Liver (tissue), 9 donors: ENCODE data around the gene S1PR1. TPM values are rescaled to one million over a fixed set of nuclear protein-coding genes. Genes with fewer than 3 reads are reported as not detected.
"Not testable (repeated sequence)": the region's sequence is repeated elsewhere in the genome, so short reads cannot be mapped to it uniquely, and the experiment has no call there.

Experiments
- DNase-seq: peaks from one replicate; pipeline ENCODE4 v3.0.0-alpha.2; 2017; ENCODE audit warnings: low spot score
- H3K27ac ChIP-seq, 2 donors: one replicate each; pipeline ENCODE4 v1.7.0; 2013; ENCODE audit warnings: inconsistent platforms in 2 of 2, low read length in 2 of 2, control low read depth in 1 of 2, low read depth in 1 of 2, mild to moderate bottlenecking in 1 of 2
- H3K27me3 ChIP-seq, 4 donors: one replicate each; pipeline versions ENCODE4 v1.6.1 to v1.7.0; 2013; ENCODE audit warnings: low read length in 3 of 4, inconsistent platforms in 1 of 4, mild to moderate bottlenecking in 1 of 4, moderate library complexity in 1 of 4; ENCODE audit not compliant: control insufficient read depth in 4 of 4, insufficient read depth in 4 of 4
- H3K36me3 ChIP-seq, 4 donors: one replicate each; pipeline versions ENCODE4 v1.6.1 to v1.7.0; 2013; ENCODE audit warnings: low read length in 3 of 4, mild to moderate bottlenecking in 3 of 4, low read depth in 1 of 4, moderate library complexity in 1 of 4; ENCODE audit not compliant: control insufficient read depth in 4 of 4, insufficient read depth in 3 of 4
- H3K4me1 ChIP-seq, 4 donors: one replicate each; pipeline versions ENCODE4 v1.6.1 to v1.7.0; 2013; ENCODE audit warnings: low read length in 3 of 4, mild to moderate bottlenecking in 3 of 4, moderate library complexity in 1 of 4; ENCODE audit not compliant: control insufficient read depth in 4 of 4, insufficient read depth in 4 of 4
- H3K4me3 ChIP-seq, 3 donors: one replicate each; pipeline versions ENCODE4 v1.6.1 to v1.7.0; 2013; ENCODE audit warnings: low read length in 3 of 3, control low read depth in 1 of 3, low read depth in 1 of 3, mild to moderate bottlenecking in 1 of 3
- H3K9ac ChIP-seq, 2 donors: one replicate each; pipeline ENCODE4 v1.7.0; 2013; ENCODE audit warnings: low read length in 2 of 2, mild to moderate bottlenecking in 2 of 2, moderate library complexity in 2 of 2, control low read depth in 1 of 2, low read depth in 1 of 2
- H3K9me3 ChIP-seq, 4 donors: one replicate each; pipeline versions ENCODE4 v1.6.1 to v1.7.0; 2013; ENCODE audit warnings: low read length in 3 of 4; ENCODE audit not compliant: control insufficient read depth in 4 of 4
- FOXA1 ChIP-seq: IDR thresholded peaks from 2 replicates; pipeline ENCODE4 v1.6.1; 2016; ENCODE audit warnings: antibody characterized with exemption
- FOXA2 ChIP-seq: IDR thresholded peaks from 2 replicates; pipeline ENCODE4 v1.6.1; 2016; ENCODE audit warnings: antibody characterized with exemption
- HNF4A ChIP-seq, 2 donors: conservative IDR thresholded peaks; 2 replicates each; pipeline ENCODE4 v1.6.1; 2016; ENCODE audit warnings: antibody characterized with exemption in 2 of 2, mild to moderate bottlenecking in 2 of 2
- HNF4G ChIP-seq: IDR thresholded peaks from 2 replicates; pipeline ENCODE4 v1.6.1; 2016; ENCODE audit warnings: antibody characterized with exemption
- JUND ChIP-seq, 2 donors: IDR thresholded peaks; 2 replicates each; pipeline ENCODE4 v1.6.1; 2016; ENCODE audit warnings: antibody characterized with exemption in 2 of 2
- NR2F2 ChIP-seq: IDR thresholded peaks from 2 replicates; pipeline ENCODE4 v1.6.1; 2016; ENCODE audit warnings: antibody characterized with exemption
- RAD21 ChIP-seq, 2 donors: IDR thresholded peaks; 2 replicates each; pipeline ENCODE4 v1.6.1; 2016; ENCODE audit warnings: antibody characterized with exemption in 2 of 2, mild to moderate bottlenecking in 2 of 2
- RXRA ChIP-seq, 2 donors: IDR thresholded peaks; 2 replicates each; pipeline ENCODE4 v1.6.1; 2017 to 2018; ENCODE audit warnings: antibody characterized with exemption in 2 of 2, mild to moderate bottlenecking in 1 of 2
- SP1 ChIP-seq: IDR thresholded peaks from 2 replicates; pipeline ENCODE4 v1.6.1; 2018; ENCODE audit warnings: antibody characterized with exemption, mild to moderate bottlenecking
- TAF1 ChIP-seq: conservative IDR thresholded peaks from 2 replicates; pipeline ENCODE4 v1.6.1; 2016; ENCODE audit warnings: antibody characterized with exemption, mild to moderate bottlenecking
- YY1 ChIP-seq: IDR thresholded peaks from 2 replicates; pipeline ENCODE4 v1.6.1; 2016; ENCODE audit warnings: antibody characterized with exemption, mild to moderate bottlenecking
- WGBS: extraction: QIAGEN DNeasy Blood & Tissue Kit; methylation state at CpG from one replicate; pipeline ENCODE4 v1.1.7; 2013; 5-methylcytosine and 5-hydroxymethylcytosine counted together
- polyA plus RNA-seq, 2 donors: library from polyadenylated mRNA; stranded (reverse) in 1 of 2; unstranded in 1 of 2; fragments of 200-250 nt in 1 of 2; fragments of >200 nt in 1 of 2; fragmentation: Nextera tagmentation in 1 of 2; extraction: Ambion mirVana in 1 of 2; gene quantifications; one replicate each; pipeline versions ENCODE4 v1.2.1 to v1.2.3, GENCODE V29; 2013 to 2015
- total RNA-seq, 2 donors: library from RNA; depleted of rRNA; stranded (reverse); fragments of >200 nt; gene quantifications; one replicate each; pipeline ENCODE4 v1.2.3, GENCODE V29; 2014
- TF ChIP-seq, protein P1 (sequence below): IDR thresholded peaks from 2 replicates; pipeline ENCODE4 v1.6.1; 2016; ENCODE audit warnings: antibody characterized with exemption
- TF ChIP-seq, protein P2 (sequence below): fragments of 150-350 bp; IDR thresholded peaks from 2 replicates; pipeline ENCODE4 v1.5.1; 2017; ENCODE audit warnings: improper control_type of control experiment, low read depth, low read length; ENCODE audit not compliant: missing input control
- TF ChIP-seq, protein P3 (sequence below): IDR thresholded peaks from 2 replicates; pipeline ENCODE4 v1.6.1; 2016; ENCODE audit warnings: antibody characterized with exemption
- TF ChIP-seq, protein P4 (sequence below): IDR thresholded peaks from 2 replicates; pipeline ENCODE4 v1.6.1; 2016; ENCODE audit warnings: antibody characterized with exemption
- donor health status: healthy.
- donor health status: healthy.
- donor health status: healthy.
- donor health status: healthy.
- donor health status: healthy.

Gene S1PR1
- total and polyA plus RNA-seq, 4 donors, result 7.8 to 13.9 (median 11.1) TPM

DNA sequence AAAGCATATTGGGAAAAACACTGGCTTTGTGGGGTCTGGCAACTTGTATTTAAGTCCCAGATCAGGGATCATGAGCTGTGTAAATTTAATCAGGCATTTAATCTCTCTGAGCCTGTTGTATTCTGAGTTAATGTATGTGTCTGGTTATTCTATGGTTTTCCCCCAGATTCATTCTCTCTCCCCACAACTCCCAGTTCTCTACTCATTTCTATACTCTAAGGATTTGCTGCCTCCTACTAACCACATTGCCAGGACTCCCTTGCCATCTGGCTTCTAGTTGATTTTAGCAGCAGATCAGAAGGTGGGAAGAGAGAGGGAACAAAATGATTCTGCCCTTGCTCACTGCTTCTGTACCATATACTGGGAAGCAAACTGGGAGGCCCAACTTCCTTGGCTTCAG, 31.4 kb upstream of the S1PR1 start:
- H3K9ac ChIP-seq, result no peak overlapping the region

DNA sequence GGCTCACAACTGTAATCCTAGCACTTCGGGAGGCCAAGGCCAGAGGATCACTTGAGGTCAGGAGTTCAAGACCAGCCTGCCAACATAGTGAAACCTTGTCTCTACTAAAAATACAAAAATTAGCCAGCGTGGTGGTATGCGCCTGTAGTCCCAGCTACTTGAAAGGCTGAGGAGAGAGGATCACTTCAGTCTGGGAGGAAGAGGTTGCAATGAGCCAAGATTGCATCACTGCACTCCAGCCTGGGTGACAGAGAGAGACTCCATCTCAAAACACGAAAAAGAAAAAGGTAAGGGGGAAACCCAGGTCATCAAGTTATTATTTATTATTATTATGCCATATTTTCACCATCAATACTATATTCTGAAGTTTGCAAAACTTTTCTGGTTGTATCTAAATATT, 30.7 kb upstream of the S1PR1 start:
- not testable (repeated sequence) for H3K4me1 ChIP-seq, H3K9ac ChIP-seq, H3K4me3 ChIP-seq, H3K9me3 ChIP-seq, H3K36me3 ChIP-seq, H3K27me3 ChIP-seq, H3K27ac ChIP-seq, DNase-seq
- WGBS, result 66% methylated on average over 4 of the region's 4 CpGs

More for the DNA sequence above, 31.4 kb upstream of the S1PR1 start:
- Histone ChIP-seq H3K27ac (no peak overlapping the region), H3K4me3 (no peak overlapping the region), H3K27me3 (no peaks in the 10 kb centered on the region), H3K36me3 (no peaks in the 10 kb centered on the region), H3K4me1 (no peaks in the 10 kb centered on the region), H3K9me3 (no peaks in the 10 kb centered on the region)
- no peak for DNase-seq
- TF ChIP-seq YY1, result no peak
- TF ChIP-seq RAD21 (IDR thresholded peaks at IDR 0.05), result no peak
- no peak for TF ChIP-seq JUND (IDR thresholded peaks at IDR 0.05)
- TF ChIP-seq HNF4G, result no peak
- TF ChIP-seq, protein P1, sequence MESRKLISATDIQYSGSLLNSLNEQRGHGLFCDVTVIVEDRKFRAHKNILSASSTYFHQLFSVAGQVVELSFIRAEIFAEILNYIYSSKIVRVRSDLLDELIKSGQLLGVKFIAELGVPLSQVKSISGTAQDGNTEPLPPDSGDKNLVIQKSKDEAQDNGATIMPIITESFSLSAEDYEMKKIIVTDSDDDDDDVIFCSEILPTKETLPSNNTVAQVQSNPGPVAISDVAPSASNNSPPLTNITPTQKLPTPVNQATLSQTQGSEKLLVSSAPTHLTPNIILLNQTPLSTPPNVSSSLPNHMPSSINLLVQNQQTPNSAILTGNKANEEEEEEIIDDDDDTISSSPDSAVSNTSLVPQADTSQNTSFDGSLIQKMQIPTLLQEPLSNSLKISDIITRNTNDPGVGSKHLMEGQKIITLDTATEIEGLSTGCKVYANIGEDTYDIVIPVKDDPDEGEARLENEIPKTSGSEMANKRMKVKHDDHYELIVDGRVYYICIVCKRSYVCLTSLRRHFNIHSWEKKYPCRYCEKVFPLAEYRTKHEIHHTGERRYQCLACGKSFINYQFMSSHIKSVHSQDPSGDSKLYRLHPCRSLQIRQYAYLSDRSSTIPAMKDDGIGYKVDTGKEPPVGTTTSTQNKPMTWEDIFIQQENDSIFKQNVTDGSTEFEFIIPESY, result no peak
- no peak for TF ChIP-seq NR2F2
- TF ChIP-seq, protein P2, sequence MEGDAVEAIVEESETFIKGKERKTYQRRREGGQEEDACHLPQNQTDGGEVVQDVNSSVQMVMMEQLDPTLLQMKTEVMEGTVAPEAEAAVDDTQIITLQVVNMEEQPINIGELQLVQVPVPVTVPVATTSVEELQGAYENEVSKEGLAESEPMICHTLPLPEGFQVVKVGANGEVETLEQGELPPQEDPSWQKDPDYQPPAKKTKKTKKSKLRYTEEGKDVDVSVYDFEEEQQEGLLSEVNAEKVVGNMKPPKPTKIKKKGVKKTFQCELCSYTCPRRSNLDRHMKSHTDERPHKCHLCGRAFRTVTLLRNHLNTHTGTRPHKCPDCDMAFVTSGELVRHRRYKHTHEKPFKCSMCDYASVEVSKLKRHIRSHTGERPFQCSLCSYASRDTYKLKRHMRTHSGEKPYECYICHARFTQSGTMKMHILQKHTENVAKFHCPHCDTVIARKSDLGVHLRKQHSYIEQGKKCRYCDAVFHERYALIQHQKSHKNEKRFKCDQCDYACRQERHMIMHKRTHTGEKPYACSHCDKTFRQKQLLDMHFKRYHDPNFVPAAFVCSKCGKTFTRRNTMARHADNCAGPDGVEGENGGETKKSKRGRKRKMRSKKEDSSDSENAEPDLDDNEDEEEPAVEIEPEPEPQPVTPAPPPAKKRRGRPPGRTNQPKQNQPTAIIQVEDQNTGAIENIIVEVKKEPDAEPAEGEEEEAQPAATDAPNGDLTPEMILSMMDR, result no peak
- no peak for TF ChIP-seq TAF1
- TF ChIP-seq, protein P3, sequence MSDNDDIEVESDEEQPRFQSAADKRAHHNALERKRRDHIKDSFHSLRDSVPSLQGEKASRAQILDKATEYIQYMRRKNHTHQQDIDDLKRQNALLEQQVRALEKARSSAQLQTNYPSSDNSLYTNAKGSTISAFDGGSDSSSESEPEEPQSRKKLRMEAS, result no peak

DNA sequence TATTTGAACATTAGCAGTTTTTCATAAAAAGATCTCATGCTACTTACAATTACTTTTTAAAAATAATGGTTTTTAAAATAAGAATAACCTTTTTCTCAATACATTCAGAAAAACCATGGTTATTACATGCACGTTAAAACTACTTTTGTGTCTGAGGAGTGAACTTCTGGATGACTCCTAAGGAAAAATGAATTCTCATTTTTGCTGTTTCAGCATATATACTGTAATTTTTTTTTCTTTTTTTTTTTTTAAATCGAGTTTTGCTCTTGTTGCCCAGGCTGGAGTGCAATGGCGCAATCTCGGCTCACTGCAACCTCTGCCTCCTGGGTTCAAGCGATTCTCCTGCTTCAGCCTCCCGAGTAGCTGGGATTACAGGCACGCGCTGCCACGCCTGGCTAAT, 29.5 kb upstream of the S1PR1 start:
- not testable (repeated sequence) for H3K4me1 ChIP-seq, H3K9me3 ChIP-seq, H3K36me3 ChIP-seq, DNase-seq, H3K27ac ChIP-seq, H3K4me3 ChIP-seq, H3K27me3 ChIP-seq, H3K9ac ChIP-seq
- 96% methylated on average over 9 of the region's 9 CpGs for WGBS

DNA sequence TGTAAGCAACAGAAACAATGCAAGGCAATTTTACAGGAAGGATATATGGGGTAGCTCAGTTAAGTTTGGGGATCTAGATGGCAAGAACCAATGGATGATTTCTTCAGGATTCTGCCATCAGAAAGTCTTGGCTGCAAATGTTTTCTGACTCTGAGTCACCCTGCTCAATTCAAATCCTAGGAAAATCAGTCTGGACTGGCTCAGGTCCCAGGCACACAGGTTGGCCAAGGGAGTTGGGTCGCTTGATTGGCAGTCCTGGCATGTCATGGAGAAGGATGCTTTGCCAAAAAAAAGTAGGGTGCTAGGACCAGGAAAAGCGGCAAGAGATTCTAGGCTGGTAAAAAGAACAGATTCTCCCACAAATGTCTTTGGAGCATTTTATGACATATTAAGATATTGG, 28.9 kb upstream of the S1PR1 start:
- no peak overlapping the region for H3K4me3 ChIP-seq
- H3K27ac ChIP-seq, result no peak overlapping the region
- no peaks in the 10 kb centered on the region for H3K4me1 ChIP-seq
- 74% methylated on average over 2 of the region's 2 CpGs for WGBS
- no peaks in the 10 kb centered on the region for H3K27me3 ChIP-seq
- H3K36me3 ChIP-seq, result no peaks in the 10 kb centered on the region
- no peaks in the 10 kb centered on the region for H3K9me3 ChIP-seq
- DNase-seq, result no peak
- H3K9ac ChIP-seq, result no peak overlapping the region
- no peak for TF ChIP-seq SP1
- no peak for TF ChIP-seq RAD21 (IDR thresholded peaks at IDR 0.05)
- TF ChIP-seq FOXA1, result no peak
- TF ChIP-seq JUND (IDR thresholded peaks at IDR 0.05), result no peak
- TF ChIP-seq HNF4G, result no peak
- no peak for TF ChIP-seq FOXA2
- no peak for TF ChIP-seq TAF1
- TF ChIP-seq HNF4A (conservative IDR thresholded peaks at IDR 0.05), result no peak
- no peak for TF ChIP-seq YY1
- no peak for TF ChIP-seq RXRA (IDR thresholded peaks at IDR 0.05)
- TF ChIP-seq, protein P4, sequence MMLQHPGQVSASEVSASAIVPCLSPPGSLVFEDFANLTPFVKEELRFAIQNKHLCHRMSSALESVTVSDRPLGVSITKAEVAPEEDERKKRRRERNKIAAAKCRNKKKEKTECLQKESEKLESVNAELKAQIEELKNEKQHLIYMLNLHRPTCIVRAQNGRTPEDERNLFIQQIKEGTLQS, result no peak
- TF ChIP-seq, protein P2, result no peak
- TF ChIP-seq NR2F2, result no peak
